Left ventricle myocardium superior (tissue), 1 donor: ENCODE measurements around the gene FAM221A. TPM values are rescaled to one million over a fixed set of nuclear protein-coding genes. Genes with fewer than 3 reads are reported as not detected.
A peak's percentile ranks its signal among the peaks of the same experiment; 100 is the strongest.
"Not testable (repeated sequence)": the region's sequence is repeated elsewhere in the genome, so short reads cannot be mapped to it uniquely, and the experiment has no call there.

ENCODE experiments used
- ATAC-seq: fragments of 200-7000 bp; cut with Tn5 transposase; one replicate; pipeline ENCODE4 v1.9.1; 2020; ENCODE audit warnings: mild to moderate bottlenecking, moderate library complexity
- DNase-seq: peaks from one replicate; pipeline ENCODE4 v3.0.0-alpha.2; 2020
- intact Hi-C: fragments of 100-400 bp; cut with micrococcal nuclease; formaldehyde crosslinking; loops from one replicate; pipeline ENCODE4 v1.11.0; 2022
- total RNA-seq: library from RNA; stranded (reverse); fragmentation: NEBNext Ultra II Directional; extraction: Animal tissue kit (Norgen Biotek cat#: 25700); gene quantifications from one replicate; pipeline ENCODE4 v1.2.1, GENCODE V29; 2021
- donor health status: DM: no; HTN: yes; CAD: no; lungs with severe emphysema.

The FAM221A gene
- total RNA-seq, 1 donor from 2014 or later, result 2.1 TPM

DNA sequence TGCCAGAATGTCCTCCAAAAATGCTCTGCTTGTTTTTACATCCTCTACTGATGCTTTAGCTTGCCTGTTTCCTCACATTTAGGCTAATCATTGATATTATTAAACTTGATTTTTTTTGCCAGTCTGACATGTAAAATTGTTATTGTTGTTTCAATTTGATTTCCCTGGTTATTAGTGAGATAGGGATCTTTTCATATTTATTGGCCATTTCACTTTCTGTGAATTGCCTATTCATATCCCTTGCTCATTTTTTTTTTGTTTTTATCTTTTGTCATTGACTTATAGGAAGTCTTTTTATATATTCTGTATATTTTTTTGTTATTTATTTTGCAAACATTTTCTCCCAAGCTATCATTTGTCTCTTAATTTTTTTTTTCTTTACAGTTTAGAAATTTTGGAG, 13.2 kb downstream of the FAM221A start:
- intact Hi-C loops, result no loop called here
- DNase-seq, result no peak
- no peak for ATAC-seq

DNA sequence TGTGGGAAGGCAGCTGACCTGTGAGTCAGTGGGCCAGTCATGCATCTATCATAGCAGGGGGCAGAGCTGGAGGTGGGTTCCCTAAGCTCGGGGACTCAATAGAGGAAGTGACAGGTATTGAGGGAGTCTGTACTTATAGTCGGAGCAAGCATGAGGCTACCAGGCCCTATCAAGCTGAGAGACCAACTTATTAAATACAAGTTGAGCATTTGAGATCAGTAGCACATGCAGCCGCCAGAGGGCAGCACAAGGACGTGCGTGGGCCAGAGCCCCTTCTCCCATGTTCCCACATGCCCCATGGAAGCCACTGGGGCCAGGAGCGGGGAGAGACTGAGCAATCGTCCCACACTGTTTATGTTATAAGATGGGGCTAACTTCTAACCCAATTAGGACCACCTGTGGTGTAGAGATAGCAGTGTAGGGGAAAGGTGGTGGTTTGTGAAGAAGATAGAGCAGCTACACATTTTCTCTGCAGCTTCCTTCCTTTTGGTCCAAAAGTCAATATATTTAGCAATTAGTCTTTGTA, 17.0 kb downstream of the FAM221A start:
- peak; percentile 62 for DNase-seq
- intact Hi-C loops, result no loop called here
- peak; percentile 21 for ATAC-seq

DNA sequence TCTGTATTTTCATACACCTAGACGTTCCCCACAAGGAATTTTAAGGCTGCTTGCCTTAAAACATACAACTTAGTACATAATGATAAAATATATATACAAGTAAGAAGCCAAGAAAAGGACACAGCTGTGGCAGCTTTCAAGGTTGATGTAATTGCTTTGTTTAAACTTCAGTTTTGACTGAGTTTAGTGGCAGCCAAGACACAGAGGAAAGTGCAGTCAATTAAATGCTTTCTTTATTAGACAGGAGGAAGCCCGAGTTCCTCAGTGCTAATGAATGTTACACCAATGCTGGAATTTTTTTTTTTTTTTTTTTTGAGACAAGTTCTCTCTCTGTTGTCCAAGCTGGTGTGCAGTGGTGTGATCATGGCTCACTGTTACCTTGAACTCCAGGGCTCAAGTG, 18.8 kb downstream of the FAM221A start:
- DNase-seq (no peak), ATAC-seq (no peak)
- intact Hi-C loops, result no loop called here

DNA sequence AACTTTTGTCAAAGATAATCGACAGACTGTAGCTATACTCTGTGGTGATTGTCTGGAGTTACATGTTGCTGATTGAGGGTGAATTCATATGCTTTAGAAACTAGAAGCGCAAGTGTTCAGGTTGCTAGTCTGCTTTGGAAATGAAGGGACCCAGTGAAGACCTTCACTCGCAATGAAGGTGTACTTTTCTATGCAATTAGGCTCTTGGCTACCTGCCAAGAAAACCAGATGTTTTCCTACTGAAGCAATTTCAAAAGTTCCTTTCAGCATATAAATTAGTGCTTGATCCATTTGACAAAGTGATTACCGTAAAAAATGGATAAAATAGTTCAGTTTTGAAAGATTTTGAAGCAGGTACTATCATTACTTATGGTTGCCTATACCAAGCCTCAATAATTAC, 20.0 kb downstream of the FAM221A start:
- DNase-seq (no peak), ATAC-seq (no peak)
- intact Hi-C loops, result no loop called here

DNA sequence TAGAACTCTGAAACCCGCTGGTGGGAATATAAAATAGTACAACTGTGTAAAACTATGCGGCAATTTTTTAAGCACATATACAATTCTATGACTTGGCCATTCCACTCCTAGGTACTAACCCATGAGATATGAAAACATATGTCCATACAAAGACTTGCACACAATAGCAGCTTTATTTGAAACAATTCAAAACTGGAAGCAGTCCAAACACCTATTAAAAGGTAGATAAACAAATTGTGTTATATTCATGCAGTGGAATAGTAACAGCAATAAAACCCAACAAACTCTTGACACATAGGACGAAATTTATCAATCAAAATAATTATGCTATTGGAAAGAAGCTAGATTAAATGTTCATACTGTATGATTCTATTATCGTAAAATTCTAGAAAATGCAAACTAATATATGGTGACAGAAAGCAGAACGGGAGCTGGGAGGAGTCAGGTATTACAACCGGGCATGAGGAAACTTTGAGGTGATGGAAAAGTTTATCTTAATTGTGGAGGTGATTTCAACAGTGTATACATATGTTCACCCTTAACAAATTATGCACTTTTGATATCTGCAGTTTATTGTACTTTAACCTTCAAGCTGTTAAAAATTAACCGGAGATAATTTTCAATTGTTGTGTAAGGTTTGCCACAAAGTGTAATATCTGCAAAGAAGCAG, 29.2 kb downstream of the FAM221A start:
- intact Hi-C loops, result no loop called here
- no peak for DNase-seq
- ATAC-seq, result no peak

DNA sequence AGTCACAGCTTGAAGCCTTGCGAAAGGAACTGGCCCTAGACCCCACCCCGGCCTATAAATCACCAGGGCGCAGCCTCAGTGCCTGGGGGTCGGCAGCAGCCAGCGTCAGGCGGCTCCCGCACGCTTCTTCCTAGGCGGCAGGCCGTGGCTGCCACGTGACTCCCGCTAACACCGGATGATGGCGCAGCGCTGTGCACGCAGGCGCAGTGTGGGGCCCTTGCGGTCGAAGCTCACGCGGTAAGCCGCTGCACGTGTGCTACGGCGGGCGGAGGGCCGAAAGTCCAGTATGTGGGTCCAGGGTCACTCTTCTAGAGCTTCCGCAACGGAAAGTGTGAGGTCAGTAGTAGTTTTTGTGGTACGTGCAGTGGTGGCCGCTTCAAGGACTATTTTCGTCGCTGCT, 30.0 kb downstream of the FAM221A start, which contains the start of gene STK31:
TSS of gene STK31 (plus strand) at position 220 of the 400 bp plus-strand sequence. CDS start at position 287, 67 bp downstream.
- intact Hi-C loops, result no loop called here
- DNase-seq (no peak), ATAC-seq (no peak)

DNA sequence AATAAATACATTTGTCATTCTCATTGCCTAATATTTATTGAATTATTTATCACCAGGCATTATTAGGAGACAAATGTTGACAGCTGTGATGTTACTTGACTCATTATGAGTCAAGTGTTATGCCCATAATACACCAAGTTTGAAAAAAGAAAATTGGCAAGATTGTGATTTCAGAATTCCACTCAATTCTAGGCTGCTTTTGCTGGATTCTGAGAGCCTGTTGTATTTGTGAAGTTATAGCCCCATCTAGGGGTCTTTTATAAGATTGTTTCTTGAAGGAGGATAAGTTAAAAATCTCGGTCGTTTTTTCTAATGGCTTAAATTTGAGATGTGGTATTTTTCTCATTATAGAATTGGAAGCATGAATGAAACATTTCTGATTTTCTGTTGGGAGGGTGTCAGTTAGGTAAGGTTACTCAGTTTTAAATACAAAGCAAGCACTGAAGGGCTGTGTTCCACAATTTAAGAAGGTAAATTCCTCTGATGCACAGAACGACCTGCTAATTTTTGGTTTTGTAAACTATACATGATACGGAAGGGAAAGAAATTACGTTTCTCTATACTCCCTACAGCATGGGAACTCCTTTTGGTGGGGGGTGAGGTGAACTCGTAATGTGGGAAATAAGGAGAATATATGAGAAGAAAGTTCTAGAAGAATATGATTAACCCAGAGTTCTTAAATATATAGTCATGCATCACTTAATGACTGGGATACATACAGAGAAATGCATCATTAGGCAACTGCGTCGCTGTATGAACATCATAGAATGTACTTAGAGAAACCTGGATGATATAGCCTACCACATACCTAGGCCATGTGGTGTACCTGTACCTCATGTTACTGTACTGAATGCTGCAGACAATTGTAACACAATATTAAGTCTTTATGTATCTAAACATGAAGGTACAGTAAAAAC, 32.6 kb downstream of the FAM221A start:
- intact Hi-C loops, result loop anchor here (2.0 kb wide), 1 partner anchor 142 kb away; no protein-coding TSS in a partner anchor
- DNase-seq (no peak), ATAC-seq (peak; percentile 42)

DNA sequence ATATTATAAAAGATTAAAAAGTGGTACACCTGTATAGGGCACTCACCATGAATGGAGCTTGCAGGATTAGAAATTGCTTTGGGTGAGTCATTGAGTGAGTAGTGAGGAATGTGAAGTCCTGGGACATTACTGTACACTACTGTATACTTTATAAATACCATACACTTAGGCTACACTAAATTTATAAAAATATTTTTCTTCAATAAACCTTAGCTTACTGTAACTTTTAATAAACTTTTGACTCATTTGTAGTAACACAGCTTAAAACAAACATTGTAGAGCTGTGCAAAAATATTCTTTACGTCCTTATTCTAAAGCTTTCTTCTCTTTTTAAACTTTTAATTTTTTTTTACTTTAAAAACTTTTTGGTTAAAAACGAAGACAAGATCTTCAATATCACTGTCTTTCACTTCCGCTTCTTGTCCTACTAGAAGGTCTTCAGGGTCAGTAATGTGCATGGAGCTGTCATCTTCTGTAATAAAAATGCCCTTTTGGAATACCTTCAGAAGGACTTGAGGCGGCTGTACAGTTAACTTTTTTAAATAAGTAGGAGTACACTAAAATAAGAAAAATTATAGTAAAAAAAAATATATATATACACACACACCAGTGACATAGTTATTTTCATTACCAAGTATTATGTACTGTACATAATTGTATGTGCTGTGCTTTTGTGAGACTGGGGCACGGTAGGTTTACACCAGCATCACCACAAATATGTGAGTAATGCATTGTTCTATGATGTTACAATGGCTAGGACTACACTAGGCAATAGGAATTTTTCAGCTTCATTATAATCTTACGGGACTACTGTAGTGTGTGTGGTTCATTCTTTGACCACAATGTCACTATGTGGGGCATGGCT, 33.5 kb downstream of the FAM221A start:
- no peak for ATAC-seq
- intact Hi-C loops, result loop anchor here (2.0 kb wide), 1 partner anchor 143 kb away; no protein-coding TSS in a partner anchor
- no peak for DNase-seq

DNA sequence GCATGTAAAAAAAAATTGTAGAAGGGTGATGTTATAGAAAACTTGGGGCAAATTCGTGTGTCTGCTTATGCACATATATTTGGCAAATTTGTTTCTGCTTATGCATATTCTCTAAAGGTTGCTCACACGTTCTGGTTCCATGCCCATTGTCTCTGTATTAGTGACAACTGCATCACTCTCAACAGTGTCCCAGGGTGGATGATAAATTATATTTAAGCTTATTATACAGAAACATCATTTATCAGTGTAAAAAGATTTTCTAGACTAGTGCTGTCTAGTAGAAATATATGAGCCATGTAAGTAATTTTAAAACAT, 34.1 kb downstream of the FAM221A start:
- DNase-seq (no peak), ATAC-seq (no peak)
- intact Hi-C loops, result no loop called here

DNA sequence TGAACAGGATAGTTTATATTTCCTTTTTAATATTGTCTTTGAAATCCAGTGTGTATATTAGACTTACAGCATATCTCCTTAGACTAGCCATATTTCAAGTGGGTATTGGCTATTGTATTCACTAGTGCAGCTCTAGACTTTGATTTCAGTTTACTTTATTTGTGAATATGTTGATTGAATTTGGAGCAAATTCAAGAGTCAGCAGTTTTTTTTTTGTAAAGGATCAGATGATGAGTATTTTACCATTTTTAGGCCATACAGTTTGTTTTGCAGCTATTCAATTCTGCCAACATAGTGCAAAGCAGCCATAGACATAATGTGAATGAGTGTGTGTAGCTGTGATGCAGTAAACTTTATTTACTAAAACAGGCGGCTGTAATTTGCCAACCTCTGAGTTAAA, 34.6 kb downstream of the FAM221A start:
- ATAC-seq, result no peak
- intact Hi-C loops, result no loop called here
- DNase-seq, result no peak

DNA sequence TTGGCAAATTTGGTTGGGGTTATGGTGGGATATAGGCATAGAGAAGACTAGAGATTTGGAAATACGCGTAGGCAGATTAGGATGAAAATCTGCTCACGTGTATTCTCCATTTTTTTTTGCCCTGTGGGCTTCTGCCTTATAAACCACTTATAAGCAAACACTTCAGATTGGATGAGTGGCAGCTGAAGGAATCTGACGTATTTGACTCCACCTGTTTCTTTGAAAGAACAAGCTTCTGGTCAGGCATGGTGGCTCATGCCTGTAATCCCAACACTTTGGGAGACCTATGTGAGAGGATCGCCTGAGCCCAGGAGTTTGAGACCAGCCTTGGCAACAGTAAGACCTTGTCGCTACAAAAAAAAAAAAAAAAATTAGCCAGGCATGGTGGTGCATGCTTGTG, 35.1 kb downstream of the FAM221A start:
- intact Hi-C loops, result no loop called here
- no peak for DNase-seq
- no peak for ATAC-seq

DNA sequence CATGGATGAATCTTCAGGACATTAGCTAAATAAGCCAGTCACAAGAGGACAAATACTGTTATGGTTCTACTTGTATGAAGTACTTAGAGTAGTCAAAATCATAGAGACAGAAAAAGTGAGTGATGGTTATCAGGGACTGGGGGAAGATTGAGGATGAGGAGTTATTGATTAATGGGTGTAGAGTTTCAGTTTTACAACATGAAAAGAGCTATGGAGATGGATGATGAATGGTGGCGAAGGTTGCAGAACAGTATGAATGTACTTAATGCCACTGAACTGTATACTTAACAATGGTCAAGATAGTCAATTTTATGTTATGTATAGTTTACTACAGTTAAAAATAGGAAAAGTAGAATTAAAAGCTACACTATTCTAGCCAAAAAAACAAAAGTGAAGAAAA, 37.8 kb downstream of the FAM221A start:
- DNase-seq (no peak), ATAC-seq (no peak)
- intact Hi-C loops, result no loop called here

DNA sequence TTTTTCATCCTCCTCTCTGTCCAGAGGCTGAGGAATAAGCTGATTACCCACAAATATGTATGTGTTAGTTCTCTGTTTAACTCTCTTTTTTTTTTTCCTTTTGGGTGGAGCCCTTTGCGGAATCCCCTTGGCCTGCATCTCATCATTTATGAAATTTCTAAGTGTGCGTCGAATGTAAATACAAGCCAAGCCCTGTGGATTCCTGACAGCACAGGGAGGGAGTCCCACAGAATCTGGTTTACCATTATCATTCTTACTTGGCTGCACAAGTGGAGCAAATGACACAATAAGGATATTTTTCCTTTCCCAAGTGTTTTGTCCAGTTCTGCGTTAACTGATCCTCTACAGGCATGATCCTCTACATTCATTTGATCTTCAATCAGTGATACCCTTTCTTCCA, 41.5 kb downstream of the FAM221A start:
- no peak for DNase-seq
- intact Hi-C loops, result no loop called here
- ATAC-seq, result no peak

DNA sequence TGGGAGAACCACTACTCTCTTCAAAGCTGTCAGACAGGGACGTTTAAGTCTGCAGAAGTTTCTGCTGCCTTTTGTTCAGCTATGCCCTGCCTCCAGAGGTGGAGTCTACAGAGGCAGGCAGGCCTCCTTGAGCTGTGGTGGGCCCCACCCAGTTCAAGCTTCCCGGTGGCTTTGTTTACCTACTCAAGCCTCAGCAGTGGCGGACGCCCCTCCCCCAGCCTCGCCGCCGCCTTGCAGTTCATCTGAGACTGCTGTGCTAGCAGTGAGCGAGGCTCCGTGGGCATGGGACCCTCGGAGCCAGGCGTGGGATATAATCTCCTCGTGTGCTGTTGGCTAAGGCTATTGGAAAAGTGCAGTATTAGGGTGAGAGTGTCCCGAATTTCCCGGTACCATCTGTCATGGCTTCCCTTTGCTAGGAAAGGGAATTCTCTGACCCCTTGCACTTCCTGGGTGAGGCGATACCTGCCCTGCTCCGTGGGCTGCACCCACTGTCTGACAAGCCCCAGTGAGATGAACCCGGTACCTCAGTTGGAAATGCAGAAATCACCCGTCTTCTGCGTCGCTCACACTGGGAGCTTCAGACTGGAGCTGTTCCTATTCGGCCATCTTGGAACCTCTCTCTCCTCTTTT, 42.7 kb downstream of the FAM221A start:
- DNase-seq, intact Hi-C loops: not testable (repeated sequence)

DNA sequence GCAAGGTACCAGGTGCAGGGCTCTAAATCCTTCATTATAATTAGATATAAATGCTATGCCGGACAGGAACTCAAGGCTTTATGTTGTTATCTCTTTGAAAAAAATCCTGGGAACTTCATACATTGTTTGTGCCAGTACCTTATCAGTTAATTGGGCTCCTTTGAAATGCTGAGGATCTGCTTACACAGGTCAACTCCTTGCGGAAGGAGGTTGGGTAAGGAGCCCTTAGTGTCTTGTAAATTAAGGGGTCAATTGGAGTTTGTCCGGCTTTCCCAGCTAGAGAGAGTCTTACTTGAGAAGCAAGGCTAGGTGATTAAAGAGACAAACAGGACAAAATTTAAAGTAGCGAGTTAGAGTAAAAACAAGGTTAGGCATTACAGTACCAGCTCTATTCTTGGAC, 44.1 kb downstream of the FAM221A start:
- DNase-seq, ATAC-seq, intact Hi-C loops: not testable (repeated sequence)

More for the DNA sequence above, 42.7 kb downstream of the FAM221A start:
- not testable (repeated sequence) for ATAC-seq

DNA sequence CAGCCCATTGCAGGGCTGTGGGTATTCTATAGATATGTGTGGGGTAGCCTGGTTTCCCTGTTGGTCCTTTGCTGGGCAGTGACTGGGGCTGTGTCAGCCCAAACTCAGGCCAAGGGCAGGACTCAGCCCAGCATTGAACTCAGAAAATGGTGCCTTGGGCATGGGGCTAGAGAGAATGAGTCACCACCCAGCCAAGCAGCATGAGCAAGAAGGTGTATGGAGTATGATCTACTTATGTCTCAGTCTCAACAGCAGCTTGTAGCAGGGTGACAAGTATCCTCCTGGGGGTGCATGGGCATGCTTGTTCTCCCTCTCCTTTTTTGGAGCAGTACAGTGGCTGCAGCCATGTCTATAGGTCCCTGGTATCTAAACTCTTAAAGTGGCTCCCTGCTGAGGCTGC, 62.1 kb downstream of the FAM221A start:
- ATAC-seq, result no peak
- no peak for DNase-seq
- intact Hi-C loops, result no loop called here

DNA sequence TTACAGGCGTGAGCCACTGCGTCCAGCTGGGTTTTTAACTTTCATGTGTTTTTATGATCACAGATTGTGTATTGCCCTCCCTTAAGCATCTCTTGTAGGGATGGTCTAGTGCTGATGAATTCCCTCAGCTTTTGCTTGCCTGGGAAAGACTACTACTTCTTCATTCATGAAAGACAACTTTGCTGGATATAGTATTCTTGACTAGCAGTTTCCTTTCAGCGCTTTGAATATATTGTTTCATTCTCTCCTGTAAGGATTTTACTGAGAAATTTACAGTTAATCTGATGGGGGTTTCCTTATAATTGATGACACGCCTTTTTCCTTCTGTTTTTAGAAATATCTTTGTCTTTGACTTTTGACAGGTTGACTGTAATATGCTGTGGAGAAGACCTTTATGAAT, 63.2 kb downstream of the FAM221A start:
- intact Hi-C loops, result no loop called here
- ATAC-seq (no peak), DNase-seq (no peak)

DNA sequence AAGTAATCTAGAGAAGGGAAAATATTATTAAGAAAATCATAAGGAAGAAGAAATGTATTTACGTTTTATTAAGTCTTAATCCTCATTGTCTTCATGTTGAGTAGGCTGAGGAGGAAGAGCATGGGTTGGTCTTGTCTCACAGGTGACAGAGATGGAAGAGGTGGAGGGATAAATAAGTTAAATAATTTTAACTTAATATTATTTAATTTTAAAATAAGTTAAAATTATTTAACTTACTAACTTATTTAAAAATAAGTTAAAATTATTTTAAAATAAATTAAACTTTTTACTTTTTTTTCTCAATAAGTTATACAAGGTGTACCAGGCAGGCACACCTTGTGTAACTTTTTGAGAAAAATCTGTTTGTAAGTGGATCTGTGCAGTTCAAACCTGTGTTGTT, 66.6 kb downstream of the FAM221A start:
- no peak for ATAC-seq
- intact Hi-C loops, result no loop called here
- no peak for DNase-seq

DNA sequence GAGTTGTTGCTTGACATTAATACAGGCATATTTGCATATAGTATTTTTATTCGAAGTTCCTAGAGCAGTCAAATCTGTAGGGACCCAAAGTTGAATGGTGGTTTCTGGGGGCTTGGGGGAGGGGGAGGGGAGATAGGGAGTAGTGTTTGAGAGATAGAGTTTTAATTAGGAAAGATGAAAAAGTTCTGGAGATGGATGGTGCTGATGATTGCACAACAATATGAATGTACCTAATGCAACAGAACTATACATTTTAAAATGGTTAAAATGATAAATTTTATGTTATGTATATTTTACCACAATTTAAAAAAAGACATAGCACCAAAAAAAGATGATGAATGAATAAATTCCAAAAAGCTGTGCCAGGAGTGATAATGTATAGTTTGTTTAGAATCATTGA, 71.9 kb downstream of the FAM221A start:
- ATAC-seq (no peak), DNase-seq (no peak)
- intact Hi-C loops, result no loop called here
